Lower leg skin (tissue), 3 donors: Measurements from ENCODE around the gene PRDM2.

Experiments
- POLR2A ChIP-seq, 2 donors: fragments of 450-650 bp; IDR thresholded peaks; one replicate each; pipeline ENCODE4 v1.6.1; 2016 to 2017; ENCODE audit warnings: antibody characterized with exemption in 2 of 2, mild to moderate bottlenecking in 1 of 2, moderate library complexity in 1 of 2
- TF ChIP-seq, protein P1 (sequence below), 3 donors: fragments of 450-650 bp; IDR thresholded peaks; one replicate each; pipeline ENCODE4 v1.5.1; 2016; ENCODE audit warnings: antibody characterized with exemption in 3 of 3, mild to moderate bottlenecking in 3 of 3, moderate library complexity in 2 of 3

DNA sequence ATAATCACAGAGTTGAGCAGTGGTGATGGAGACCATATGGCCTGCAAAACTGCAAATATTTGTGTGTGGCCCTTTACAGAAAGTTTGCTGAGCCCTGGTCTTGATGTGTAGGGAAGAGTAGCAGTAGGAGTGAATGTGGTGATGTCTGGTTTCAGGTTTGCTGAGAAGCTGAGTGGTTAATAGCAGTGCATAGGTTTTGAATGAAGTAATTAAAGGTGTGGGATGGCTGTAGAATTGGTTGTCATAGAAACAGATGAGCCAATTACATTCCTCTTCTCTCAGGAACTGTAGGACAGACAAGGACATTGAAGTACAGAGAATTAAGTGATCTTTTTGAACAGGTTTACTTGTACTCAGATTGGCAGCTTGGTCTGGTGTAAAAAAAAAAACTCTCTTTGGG, 37.4 kb downstream of the PRDM2 start:
- TF ChIP-seq, protein P1, sequence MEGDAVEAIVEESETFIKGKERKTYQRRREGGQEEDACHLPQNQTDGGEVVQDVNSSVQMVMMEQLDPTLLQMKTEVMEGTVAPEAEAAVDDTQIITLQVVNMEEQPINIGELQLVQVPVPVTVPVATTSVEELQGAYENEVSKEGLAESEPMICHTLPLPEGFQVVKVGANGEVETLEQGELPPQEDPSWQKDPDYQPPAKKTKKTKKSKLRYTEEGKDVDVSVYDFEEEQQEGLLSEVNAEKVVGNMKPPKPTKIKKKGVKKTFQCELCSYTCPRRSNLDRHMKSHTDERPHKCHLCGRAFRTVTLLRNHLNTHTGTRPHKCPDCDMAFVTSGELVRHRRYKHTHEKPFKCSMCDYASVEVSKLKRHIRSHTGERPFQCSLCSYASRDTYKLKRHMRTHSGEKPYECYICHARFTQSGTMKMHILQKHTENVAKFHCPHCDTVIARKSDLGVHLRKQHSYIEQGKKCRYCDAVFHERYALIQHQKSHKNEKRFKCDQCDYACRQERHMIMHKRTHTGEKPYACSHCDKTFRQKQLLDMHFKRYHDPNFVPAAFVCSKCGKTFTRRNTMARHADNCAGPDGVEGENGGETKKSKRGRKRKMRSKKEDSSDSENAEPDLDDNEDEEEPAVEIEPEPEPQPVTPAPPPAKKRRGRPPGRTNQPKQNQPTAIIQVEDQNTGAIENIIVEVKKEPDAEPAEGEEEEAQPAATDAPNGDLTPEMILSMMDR (IDR thresholded peaks at IDR 0.05) = no peak
- TF ChIP-seq POLR2A (IDR thresholded peaks at IDR 0.05) = no peak
